Trophoblast cell (in vitro differentiated cells and primary cell): Measurements from ENCODE around the gene FGF1.
A peak's percentile ranks its signal among the peaks of the same experiment; 100 is the strongest.

ENCODE experiments used
- DNase-seq, 2 donors: peaks; one replicate each; pipeline ENCODE4 v3.0.0-alpha.2; 2016
- H2AFZ ChIP-seq: 2 replicates; pipeline ENCODE4 v1.6.1; 2013; ENCODE audit warnings: low read length, moderate library complexity, mild to moderate bottlenecking; ENCODE audit not compliant: insufficient read depth, poor library complexity
- H2AK5ac ChIP-seq: 2 replicates; pipeline ENCODE4 v1.6.1; 2013; ENCODE audit warnings: mild to moderate bottlenecking, low read length
- H2BK120ac ChIP-seq: 2 replicates; pipeline ENCODE4 v1.6.1; 2013; ENCODE audit warnings: low read length, mild to moderate bottlenecking, moderate library complexity; ENCODE audit not compliant: insufficient read depth, poor library complexity
- H2BK12ac ChIP-seq: 2 replicates; pipeline ENCODE4 v1.6.1; 2013; ENCODE audit warnings: mild to moderate bottlenecking, low read length, moderate library complexity
- H2BK5ac ChIP-seq: 2 replicates; pipeline ENCODE4 v1.6.1; 2013; ENCODE audit warnings: low read length, low read depth, moderate library complexity, mild to moderate bottlenecking; ENCODE audit not compliant: poor library complexity
- H3K14ac ChIP-seq: 2 replicates; pipeline ENCODE4 v1.6.1; 2013; ENCODE audit warnings: mild to moderate bottlenecking, low read length
- H3K18ac ChIP-seq: 2 replicates; pipeline ENCODE4 v1.6.1; 2013; ENCODE audit warnings: mild to moderate bottlenecking, low read length
- H3K23ac ChIP-seq: 2 replicates; pipeline ENCODE4 v1.6.1; 2013; ENCODE audit warnings: low read length
- H3K27ac ChIP-seq: 2 replicates; pipeline ENCODE4 v1.5.1; 2013; ENCODE audit warnings: low read depth, mild to moderate bottlenecking, inconsistent platforms, low read length, moderate library complexity
- H3K27me3 ChIP-seq: 2 replicates; pipeline ENCODE4 v1.6.1; 2013; ENCODE audit warnings: inconsistent platforms, mild to moderate bottlenecking, low read length, moderate library complexity; ENCODE audit not compliant: insufficient read depth
- H3K36me3 ChIP-seq, 2 experiments: 1 replicate in 1 of 2; 2 replicates in 1 of 2; pipeline ENCODE4 v1.6.1; 2013; ENCODE audit warnings: low read length in 2 of 2, mild to moderate bottlenecking in 2 of 2, moderate library complexity in 1 of 2; ENCODE audit not compliant: insufficient read depth in 2 of 2, control insufficient read depth in 1 of 2
- H3K4ac ChIP-seq: 2 replicates; pipeline ENCODE4 v1.6.1; 2013; ENCODE audit warnings: low read depth, mild to moderate bottlenecking, low read length, moderate library complexity
- H3K4me1 ChIP-seq, 2 experiments: 1 replicate in 1 of 2; 2 replicates in 1 of 2; pipeline ENCODE4 v1.6.1; 2013; ENCODE audit warnings: low read length in 2 of 2, mild to moderate bottlenecking in 2 of 2, moderate library complexity in 1 of 2; ENCODE audit not compliant: insufficient read depth in 2 of 2, control insufficient read depth in 1 of 2
- H3K4me2 ChIP-seq: 2 replicates; pipeline ENCODE4 v1.6.1; 2013; ENCODE audit warnings: inconsistent platforms, mild to moderate bottlenecking, low read length, moderate library complexity
- H3K4me3 ChIP-seq: 2 replicates; pipeline ENCODE4 v1.5.1; 2013; ENCODE audit warnings: mild to moderate bottlenecking, low read depth, low read length, inconsistent platforms
- H3K79me1 ChIP-seq: one replicate; pipeline ENCODE4 v1.6.1; 2013; ENCODE audit warnings: low read length
- H3K79me2 ChIP-seq: 2 replicates; pipeline ENCODE4 v1.6.1; 2013; ENCODE audit warnings: low read length, mild to moderate bottlenecking; ENCODE audit not compliant: control insufficient read depth, insufficient read depth, poor library complexity
- H3K9ac ChIP-seq: 2 replicates; pipeline ENCODE4 v1.6.1; 2013; ENCODE audit warnings: mild to moderate bottlenecking, low read length
- H3K9me3 ChIP-seq: 2 replicates; pipeline ENCODE4 v1.6.1; 2013; ENCODE audit warnings: low read depth, mild to moderate bottlenecking, control low read depth, inconsistent platforms, low read length; ENCODE audit not compliant: insufficient read depth
- H4K12ac ChIP-seq: 2 replicates; pipeline ENCODE4 v1.6.1; 2013; ENCODE audit warnings: low read depth, mild to moderate bottlenecking, low read length, moderate library complexity
- H4K8ac ChIP-seq: 2 replicates; pipeline ENCODE4 v1.6.1; 2013; ENCODE audit warnings: low read depth, mild to moderate bottlenecking, low read length, moderate library complexity
- H4K91ac ChIP-seq: one replicate; pipeline ENCODE4 v1.6.1; 2013; ENCODE audit warnings: low read depth, mild to moderate bottlenecking, low read length, moderate library complexity
- WGBS: extraction: QIAGEN DNeasy Blood & Tissue Kit; methylation state at CpG from one replicate; pipeline ENCODE4 v1.1.7; 2013; ENCODE audit warnings: missing lambda C conversion rate; ENCODE audit not compliant: insufficient read length, insufficient coverage; ENCODE audit errors: extremely low coverage; 5-methylcytosine and 5-hydroxymethylcytosine counted together

FGF1 gene

DNA sequence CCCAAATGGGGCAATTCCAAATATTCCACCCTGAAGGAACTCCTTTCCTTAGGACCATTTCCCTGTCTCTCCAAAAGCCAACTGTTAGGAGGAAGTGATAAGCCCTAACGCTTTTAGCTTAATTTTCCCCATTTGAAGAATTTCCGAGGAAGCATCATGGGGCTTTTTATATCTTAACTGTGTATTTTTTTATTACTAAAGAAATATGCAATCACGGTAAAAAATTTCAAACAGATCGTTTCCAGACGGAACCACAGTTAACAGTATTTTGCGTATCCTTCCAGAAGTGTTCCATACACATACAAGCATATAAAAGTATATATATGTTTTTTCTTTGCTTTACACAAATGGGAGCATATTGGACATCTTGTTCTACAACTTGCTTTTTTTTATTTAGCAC lies 133.8 kb downstream of the FGF1 start:
- peaks cover 15% of the 10 kb centered on the region in 2 experiments for H3K4me1 ChIP-seq
- no peak overlapping the region for H2BK12ac ChIP-seq
- no peak overlapping the region for H2BK5ac ChIP-seq
- no peak overlapping the region for H3K18ac ChIP-seq
- no peak overlapping the region for H3K14ac ChIP-seq
- no peak overlapping the region for H3K4me3 ChIP-seq
- H3K23ac ChIP-seq, result no peak overlapping the region
- no peak overlapping the region for H2AK5ac ChIP-seq
- H3K79me1 ChIP-seq, result no peaks in the 10 kb centered on the region
- H3K36me3 ChIP-seq, result no peaks in the 10 kb centered on the region
- no peaks in the 10 kb centered on the region for H3K79me2 ChIP-seq
- no peak overlapping the region for H4K12ac ChIP-seq
- H2AFZ ChIP-seq, result no peak overlapping the region
- H4K91ac ChIP-seq, result no peak overlapping the region
- H3K27ac ChIP-seq, result no peak overlapping the region
- no CpG with 5 or more reads among the region's 6 CpGs for WGBS
- H3K9me3 ChIP-seq, result no peaks in the 10 kb centered on the region
- H3K27me3 ChIP-seq, result no peaks in the 10 kb centered on the region
- H3K4me2 ChIP-seq, result peak overlapping the region; percentile 50
- H4K8ac ChIP-seq, result no peak overlapping the region
- no peak overlapping the region for H2BK120ac ChIP-seq
- H3K9ac ChIP-seq, result no peak overlapping the region
- no peak for DNase-seq
- no peak overlapping the region for H3K4ac ChIP-seq

DNA sequence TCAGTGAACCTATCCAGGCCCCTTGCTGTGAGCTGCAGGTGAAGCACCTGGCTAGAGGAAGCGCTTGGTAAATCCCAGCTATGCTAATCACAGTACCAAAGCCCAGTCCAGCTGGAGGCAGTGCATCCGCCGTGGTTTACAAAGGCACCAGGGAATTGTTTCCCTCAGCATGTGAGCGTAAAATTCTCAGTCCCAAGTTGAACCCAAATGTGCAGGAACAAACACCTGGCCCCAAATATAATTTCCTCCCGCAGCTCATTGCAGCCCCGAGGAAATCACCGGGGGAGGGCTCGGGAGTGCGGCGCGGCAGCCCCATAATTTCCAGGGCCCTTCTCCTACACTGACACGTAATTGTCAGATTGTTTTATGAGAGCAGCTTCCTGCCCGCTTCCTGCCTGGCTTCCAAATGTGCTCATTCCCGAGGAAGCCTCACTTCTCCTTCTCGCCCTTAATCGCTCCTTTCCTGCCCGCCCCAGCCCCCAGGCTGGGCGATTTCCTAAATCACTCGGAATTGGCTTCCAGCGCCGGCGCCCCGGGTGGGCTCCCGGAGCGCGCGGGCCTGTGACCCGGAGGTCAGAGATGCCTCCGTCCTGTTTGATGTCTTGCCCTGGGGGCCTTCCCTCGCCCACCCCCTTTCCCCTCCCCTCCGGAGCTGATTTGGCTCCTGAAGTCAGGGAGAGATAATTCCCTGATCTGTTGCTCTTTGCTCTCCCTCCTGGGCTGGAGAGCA lies 134.4 kb downstream of the FGF1 start:
- Histone ChIP-seq H3K18ac (no peak overlapping the region), H3K4ac (no peak overlapping the region), H3K27me3 (no peaks in the 10 kb centered on the region), H2AK5ac (no peak overlapping the region), H2BK12ac (no peak overlapping the region), H2BK5ac (no peak overlapping the region), H4K12ac (no peak overlapping the region), H3K79me2 (no peaks in the 10 kb centered on the region), H2BK120ac (peak overlapping the region; percentile 8), H3K23ac (no peak overlapping the region), H3K27ac (peak overlapping the region; percentile 14), H3K36me3 (no peaks in the 10 kb centered on the region), H4K8ac (no peak overlapping the region), H3K14ac (no peak overlapping the region), H3K9me3 (no peaks in the 10 kb centered on the region), H3K79me1 (no peaks in the 10 kb centered on the region), H3K4me2 (peak overlapping the region; percentile 50), H2AFZ (no peak overlapping the region), H3K4me3 (no peak overlapping the region), H4K91ac (no peak overlapping the region), H3K4me1 (peaks cover 15% of the 10 kb centered on the region in 2 experiments), H3K9ac (no peak overlapping the region)
- WGBS, result no CpG with 5 or more reads among the region's 31 CpGs
- peak; percentile 77 to 89 for DNase-seq

DNA sequence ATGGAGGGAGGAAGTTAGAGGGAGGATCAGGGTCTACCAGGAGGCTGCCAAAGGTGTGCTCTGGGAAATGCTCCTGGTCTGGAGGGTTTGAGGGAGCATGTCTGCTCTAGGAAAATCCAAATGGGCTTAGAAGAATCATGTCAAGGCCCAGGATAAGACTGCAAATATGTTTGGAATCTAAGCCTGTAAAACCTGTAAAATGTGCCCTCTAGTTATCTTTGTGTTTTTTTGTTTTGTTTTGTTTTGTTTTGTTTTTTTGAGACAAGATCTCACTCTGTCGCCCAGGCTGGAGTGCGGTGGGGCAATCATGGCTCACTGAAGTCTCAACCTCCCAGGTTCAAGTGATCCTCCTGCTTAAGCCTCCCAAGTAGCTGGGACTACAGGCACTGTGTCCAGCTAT lies 135.4 kb downstream of the FGF1 start:
- H3K4ac ChIP-seq, result no peak overlapping the region
- H3K18ac ChIP-seq, result no peak overlapping the region
- H3K27ac ChIP-seq, result no peak overlapping the region
- no peak overlapping the region for H2AFZ ChIP-seq
- no peak overlapping the region for H3K9ac ChIP-seq
- H3K4me1 ChIP-seq, result peaks cover 15 to 16% of the 10 kb centered on the region in 2 experiments
- H2BK120ac ChIP-seq, result no peak overlapping the region
- peak overlapping the region; percentile 29 for H3K4me2 ChIP-seq
- H3K79me2 ChIP-seq, result no peaks in the 10 kb centered on the region
- no peaks in the 10 kb centered on the region for H3K36me3 ChIP-seq
- DNase-seq, result peak; percentile 63 to 91
- H3K79me1 ChIP-seq, result no peaks in the 10 kb centered on the region
- H4K91ac ChIP-seq, result peak overlapping the region; percentile 19
- no peak overlapping the region for H3K23ac ChIP-seq
- WGBS, result no CpG with 5 or more reads among the region's 2 CpGs
- peak overlapping the region; percentile 24 for H2BK12ac ChIP-seq
- no peak overlapping the region for H3K4me3 ChIP-seq
- H3K27me3 ChIP-seq, result no peaks in the 10 kb centered on the region
- H2BK5ac ChIP-seq, result no peak overlapping the region
- H3K14ac ChIP-seq, result peak overlapping the region; percentile 35
- H3K9me3 ChIP-seq, result no peaks in the 10 kb centered on the region
- no peak overlapping the region for H2AK5ac ChIP-seq
- no peak overlapping the region for H4K12ac ChIP-seq
- H4K8ac ChIP-seq, result no peak overlapping the region

DNA sequence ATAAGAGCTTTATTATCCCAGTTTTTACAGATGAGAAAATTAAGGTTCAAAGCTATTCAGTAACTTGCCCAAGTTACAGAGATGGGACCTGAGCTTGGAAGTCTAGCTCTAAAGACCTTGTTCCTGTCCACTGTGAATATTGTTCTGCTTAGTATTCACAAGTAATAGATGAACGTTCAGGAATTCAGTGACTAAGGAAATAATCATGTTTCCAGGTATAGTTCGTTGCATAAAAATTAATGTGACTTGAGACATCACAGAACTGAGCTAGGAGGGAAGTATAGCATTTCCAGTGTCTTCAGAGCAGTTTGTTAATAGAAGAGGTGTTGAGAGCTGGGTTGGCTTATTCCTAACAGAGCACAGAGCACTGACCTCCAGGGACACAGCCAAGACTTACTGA lies 136.1 kb downstream of the FGF1 start:
- Histone ChIP-seq H3K36me3 (no peaks in the 10 kb centered on the region), H3K4ac (no peak overlapping the region), H3K27ac (no peak overlapping the region), H3K14ac (peak overlapping the region; percentile 42), H3K4me2 (no peak overlapping the region), H2BK120ac (no peak overlapping the region), H3K9ac (no peak overlapping the region), H3K79me2 (no peaks in the 10 kb centered on the region), H3K4me3 (no peak overlapping the region), H3K9me3 (no peaks in the 10 kb centered on the region), H2AFZ (no peak overlapping the region), H4K12ac (no peak overlapping the region), H2BK12ac (no peak overlapping the region), H4K8ac (no peak overlapping the region), H4K91ac (peak overlapping the region; percentile 19), H2AK5ac (no peak overlapping the region), H3K18ac (no peak overlapping the region), H3K79me1 (no peaks in the 10 kb centered on the region), H3K4me1 (peaks cover 16 to 19% of the 10 kb centered on the region in 2 experiments), H3K23ac (no peak overlapping the region), H3K27me3 (no peaks in the 10 kb centered on the region), H2BK5ac (peak overlapping the region; percentile 44)
- DNase-seq, result peak; percentile 8 to 80
- no CpG with 5 or more reads among the region's 2 CpGs for WGBS
